Right lobe of liver (tissue), 6 donors: ENCODE data around the gene PPTC7. TPM values are rescaled to one million over a fixed set of nuclear protein-coding genes. Genes with fewer than 3 reads are reported as not detected.
"Not testable (repeated sequence)": the region's sequence is repeated elsewhere in the genome, so short reads cannot be mapped to it uniquely, and the experiment has no call there.

Source experiments
- ATAC-seq, 4 donors: fragments of 200-7000 bp; cut with Tn5 transposase; one replicate each; pipeline ENCODE4 v1.9.1; 2020; ENCODE audit warnings: mild to moderate bottlenecking in 4 of 4, moderate library complexity in 4 of 4
- DNase-seq, 3 donors: peaks; one replicate each; pipeline ENCODE4 v3.0.0-alpha.2; 2020
- H3K27ac ChIP-seq, 3 donors: fragments of 200-600 bp; one replicate each; pipeline ENCODE4 v1.8.0; 2022
- H3K27me3 ChIP-seq, 2 donors: fragments of 200-600 bp; one replicate each; pipeline ENCODE4 v1.8.0; 2022
- H3K36me3 ChIP-seq, 4 donors: fragments of 200-600 bp; sonication (generic) in 1 of 4; one replicate each; pipeline versions ENCODE4 v1.5.1 to v1.8.0; 2017 to 2022; ENCODE audit warnings: control low read depth in 1 of 4
- H3K4me1 ChIP-seq, 4 donors: fragments of 200-600 bp; sonication (generic) in 1 of 4; one replicate each; pipeline versions ENCODE4 v1.5.1 to v1.8.0; 2017 to 2022; ENCODE audit warnings: control low read depth in 1 of 4
- H3K4me3 ChIP-seq, 3 donors: fragments of 200-600 bp; one replicate each; pipeline ENCODE4 v1.8.0; 2022
- H3K9me3 ChIP-seq, 4 donors: fragments of 200-600 bp; sonication (generic) in 1 of 4; one replicate each; pipeline versions ENCODE4 v1.5.1 to v1.8.0; 2017 to 2022; ENCODE audit warnings: control low read depth in 1 of 4
- CTCF ChIP-seq, 4 donors: fragments of 200-600 bp in 3 of 4; fragments of 450-650 bp in 1 of 4; IDR thresholded peaks; one replicate each; pipeline versions ENCODE4 v1.5.1 to v1.8.0; 2016 to 2022; ENCODE audit warnings: antibody characterized with exemption in 4 of 4, mild to moderate bottlenecking in 2 of 4
- POLR2A ChIP-seq: fragments of 450-650 bp; IDR thresholded peaks from one replicate; pipeline ENCODE4 v1.6.1; 2017; ENCODE audit warnings: antibody characterized with exemption, mild to moderate bottlenecking
- WGBS: methylation state at CpG from one replicate; pipeline ENCODE4 v1.1.6; 2018; ENCODE audit warnings: low coverage, low lambda C conversion rate; ENCODE audit not compliant: insufficient coverage; ENCODE audit errors: missing lambda C conversion rate; 5-methylcytosine and 5-hydroxymethylcytosine counted together
- intact Hi-C, 2 donors: fragments of 100-400 bp; cut with DNase I; formaldehyde crosslinking; loops; one replicate each; pipeline versions ENCODE4 v1.11.2 to v1.14.1; 2022
- total RNA-seq, 6 experiments: library from RNA; depleted of rRNA in 2 of 6; stranded (reverse); fragments of >200 nt in 2 of 6; fragmentation: NEBNext Ultra II Directional in 3 of 6; extraction: Animal tissue kit (Norgen Biotek cat#: 25700) in 3 of 6; gene quantifications; one replicate each; pipeline versions ENCODE4 v1.1.0 to v1.2.4, GENCODE V29; 2016 to 2023
- donor health status: DM: no; HTN: yes; CAD: no.
- donor health status: DM: no; HTN: no; CAD: no.
- donor health status: DM: no; HTN: no; CAD: no.
- donor health status: DM: no; HTN: yes; CAD: no.
- donor health status: DM: no; HTN: yes; CAD: no.

PPTC7 gene
- total RNA-seq, 6 experiments from 2014 or later: 6.3 to 15.0 (median 11.5) TPM

DNA sequence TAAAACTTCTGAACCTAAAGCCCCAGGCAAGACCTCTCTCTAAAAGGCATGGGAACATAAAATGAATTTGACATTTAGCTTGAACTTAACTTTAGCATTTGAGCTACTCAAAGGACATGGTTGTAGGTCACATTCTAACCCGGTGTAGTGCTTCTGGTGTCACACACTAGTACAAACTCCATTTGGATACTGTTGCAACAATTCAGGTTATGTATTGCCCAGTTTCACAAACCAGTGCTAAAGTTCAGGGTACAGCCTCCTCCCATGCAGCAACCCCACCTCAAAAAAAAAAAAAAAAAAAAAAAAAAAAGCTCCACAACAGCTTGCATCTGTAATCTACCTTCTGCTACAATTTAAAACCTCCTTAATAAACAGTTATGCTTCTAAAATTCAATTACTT lies 7.8 kb downstream of the PPTC7 start:
- no peak for TF ChIP-seq CTCF (IDR thresholded peaks at IDR 0.05)
- no peak for TF ChIP-seq POLR2A
- Histone ChIP-seq H3K27ac (peak overlapping the region in 2 of 3 donors; percentile 37 to 44), H3K36me3 (no peaks in the 10 kb centered on the region), H3K4me3 (no peak overlapping the region), H3K9me3 (no peaks in the 10 kb centered on the region), H3K4me1 (peaks cover 0 to 59% (median 12%) of the 10 kb centered on the region in 4 donors), H3K27me3 (no peaks in the 10 kb centered on the region)
- peak in 1 of 3 donors; percentile 66 for DNase-seq
- peak; percentile 88 to 97 (median 92) for ATAC-seq
- WGBS: 20% methylated on average over 1 of the region's 1 CpG
- intact Hi-C loops: no loop called here

GRCh38 chr12:110574717-110575230 lies 8.3 kb downstream of the PPTC7 start:
- H3K4me3 ChIP-seq, H3K9me3 ChIP-seq, DNase-seq, H3K27me3 ChIP-seq, H3K36me3 ChIP-seq, intact Hi-C loops: not testable (repeated sequence)
- H3K4me1 ChIP-seq: peaks cover 0 to 56% (median 12%) of the 10 kb centered on the region in 4 donors
- peak in 3 of 4 donors; percentile 22 to 52 (median 49) for ATAC-seq
- 34% methylated on average over 10 of the region's 10 CpGs for WGBS
- H3K27ac ChIP-seq: peak overlapping the region in 2 of 3 donors; percentile 33 to 38

DNA sequence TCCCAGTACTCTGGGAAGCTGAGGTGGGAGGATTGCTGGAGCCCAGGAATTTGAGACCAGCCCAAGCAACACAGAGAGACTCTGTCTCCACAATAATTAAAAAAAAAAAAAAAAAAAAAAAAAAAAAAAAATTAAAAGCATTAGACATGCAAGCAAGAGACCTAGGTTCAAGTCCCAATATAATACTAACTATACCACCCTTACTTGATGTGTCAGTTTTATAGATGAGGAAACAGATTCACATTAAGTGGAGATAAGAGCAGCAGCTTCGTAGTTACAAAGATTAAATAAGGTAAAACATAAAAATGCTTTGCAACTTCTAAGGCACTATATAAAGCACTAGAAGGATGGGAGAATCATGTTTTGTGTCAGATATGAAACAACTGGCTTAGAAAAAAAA lies 9.1 kb downstream of the PPTC7 start:
- intact Hi-C loops: no loop called here
- Histone ChIP-seq H3K27me3 (no peaks in the 10 kb centered on the region), H3K27ac (peak overlapping the region in 1 of 3 donors; percentile 33), H3K4me1 (peaks cover 0 to 49% (median 12%) of the 10 kb centered on the region in 4 donors), H3K4me3 (no peak overlapping the region), H3K9me3 (no peaks in the 10 kb centered on the region), H3K36me3 (no peaks in the 10 kb centered on the region)
- no peak for DNase-seq
- WGBS: 25% methylated on average over 1 of the region's 1 CpG
- ATAC-seq: no peak
- TF ChIP-seq POLR2A (no peak), CTCF (IDR thresholded peaks at IDR 0.05) (no peak)

- H3K27ac ChIP-seq, ATAC-seq, intact Hi-C loops, H3K36me3 ChIP-seq, H3K4me3 ChIP-seq, DNase-seq, H3K9me3 ChIP-seq, H3K27me3 ChIP-seq: not testable (repeated sequence)
- peaks cover 0 to 42% (median 12%) of the 10 kb centered on the region in 4 donors for H3K4me1 ChIP-seq
- 95% methylated on average over 16 of the region's 16 CpGs for WGBS
These were observed 12.3 kb downstream of the PPTC7 start for GRCh38 chr12:110570798-110571197.

DNA sequence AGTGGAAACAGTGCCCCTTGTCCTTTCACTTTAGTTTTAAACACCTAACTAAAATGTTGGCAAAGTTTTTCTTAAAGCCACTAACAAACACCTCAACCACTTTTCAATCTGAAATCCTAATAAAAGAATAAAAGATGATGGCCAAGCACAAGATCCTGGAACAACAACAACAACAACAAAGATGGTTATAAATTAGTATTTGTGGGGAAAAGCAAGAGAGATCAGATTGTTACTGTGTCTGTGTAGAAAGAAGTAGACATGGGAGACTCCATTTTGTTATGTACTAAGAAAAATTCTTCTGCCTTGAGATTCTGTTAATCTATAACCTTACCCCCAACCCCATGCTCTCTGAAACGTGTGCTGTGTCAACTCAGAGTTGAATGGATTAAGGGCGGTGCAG lies 13.3 kb downstream of the PPTC7 start:
- H3K9me3 ChIP-seq, H3K27me3 ChIP-seq, H3K4me3 ChIP-seq, DNase-seq, H3K27ac ChIP-seq, intact Hi-C loops, ATAC-seq, H3K36me3 ChIP-seq: not testable (repeated sequence)
- peaks cover 0 to 44% (median 15%) of the 10 kb centered on the region in 4 donors for H3K4me1 ChIP-seq
- no CpG with 5 or more reads among the region's 2 CpGs for WGBS

DNA sequence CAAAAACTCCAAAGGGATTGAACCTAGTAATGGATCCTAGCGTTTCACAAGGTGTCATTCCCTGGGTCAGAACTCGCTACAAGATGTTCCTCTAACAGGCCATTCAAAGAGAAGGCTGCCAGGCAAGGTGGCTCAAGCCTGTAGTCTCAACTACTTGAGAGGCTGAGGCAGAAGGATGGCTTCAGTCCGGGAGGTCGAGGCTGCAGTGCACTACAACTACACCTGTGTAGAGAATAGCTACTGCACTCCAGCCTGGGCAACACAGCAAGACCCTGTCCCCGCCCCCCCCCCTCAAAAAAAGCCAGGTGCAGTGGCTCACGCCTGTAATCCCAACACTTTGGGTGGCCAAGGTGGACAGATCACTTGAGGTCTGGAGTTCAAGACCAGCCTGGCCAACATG lies 14.4 kb downstream of the PPTC7 start:
- WGBS: 93% methylated on average over 3 of the region's 6 CpGs
- no peak overlapping the region for H3K4me3 ChIP-seq
- no peak overlapping the region for H3K27ac ChIP-seq
- no peak for ATAC-seq
- no peak for DNase-seq
- H3K36me3 ChIP-seq: no peaks in the 10 kb centered on the region
- no peaks in the 10 kb centered on the region for H3K27me3 ChIP-seq
- TF ChIP-seq CTCF (IDR thresholded peaks at IDR 0.05): no peak
- no peak for TF ChIP-seq POLR2A
- H3K4me1 ChIP-seq: peaks cover 0 to 44% (median 18%) of the 10 kb centered on the region in 4 donors
- H3K9me3 ChIP-seq: no peaks in the 10 kb centered on the region
- intact Hi-C loops: no loop called here
